ENCODE measurements around the gene NOLC1.
A peak's percentile ranks its signal among the peaks of the same experiment; 100 is the strongest.
"Not testable (repeated sequence)": the region's sequence is repeated elsewhere in the genome, so short reads cannot be mapped to it uniquely, and the experiment has no call there.

The NOLC1 gene

GRCh38 chr10:102175415-102175814, 23.2 kb downstream of the NOLC1 start:
- no peak overlapping the region for H3K4me3 ChIP-seq (ENCODE audit: low read depth, low read length)
- TF ChIP-seq CTCF (conservative IDR thresholded peaks at IDR 0.05; ENCODE audit: low read depth, low read length): no peak
- DNase-seq (ENCODE audit: low read depth): peak; percentile 59

DNA sequence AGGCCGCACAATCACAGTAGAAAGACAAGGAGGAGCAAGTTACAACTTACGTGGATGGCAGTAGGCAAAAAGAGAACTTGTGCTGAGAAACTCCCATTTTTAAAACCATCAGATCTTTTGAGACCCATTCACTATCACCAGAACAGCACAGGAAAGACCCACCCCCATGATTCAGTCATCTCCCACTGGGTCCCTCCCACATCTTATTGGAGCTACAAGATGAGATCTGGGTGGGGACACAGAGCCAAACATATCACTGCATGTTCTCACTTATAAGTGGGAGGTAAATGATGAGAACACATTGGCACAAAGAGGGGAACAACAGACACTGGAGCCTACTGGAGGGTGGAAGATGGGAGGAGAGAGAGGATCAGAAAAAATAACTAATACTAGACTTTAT, 32.4 kb downstream of the NOLC1 start:
- no peak overlapping the region for H3K4me3 ChIP-seq (ENCODE audit: low read depth, low read length)
- TF ChIP-seq CTCF (conservative IDR thresholded peaks at IDR 0.05; ENCODE audit: low read depth, low read length): no peak
- DNase-seq (ENCODE audit: low read depth): no peak

DNA sequence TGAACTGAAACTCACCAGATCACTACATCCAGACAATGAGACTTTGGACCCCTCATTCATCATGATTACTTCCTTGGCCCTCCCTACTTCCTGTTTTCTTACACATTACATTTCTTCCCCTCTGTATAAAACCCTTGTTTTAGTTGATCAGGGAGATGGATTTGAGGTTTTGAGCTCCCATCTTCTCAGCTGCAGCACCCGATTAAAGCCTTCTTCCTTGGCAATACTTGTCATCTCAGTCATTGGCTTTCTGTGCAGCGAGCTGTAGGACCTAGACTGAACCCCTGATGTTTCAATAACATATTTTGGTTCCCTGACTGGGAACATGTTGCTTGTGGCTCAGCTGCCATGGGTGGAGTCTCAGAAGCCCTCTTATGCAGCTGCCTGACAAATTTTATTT, 33.1 kb downstream of the NOLC1 start:
- no peak for DNase-seq (ENCODE audit: low read depth)
- no peak for TF ChIP-seq CTCF (conservative IDR thresholded peaks at IDR 0.05; ENCODE audit: low read depth, low read length)
- no peak overlapping the region for H3K4me3 ChIP-seq (ENCODE audit: low read depth, low read length)

GRCh38 chr10:102185811-102186527, 33.8 kb downstream of the NOLC1 start:
- no peak for TF ChIP-seq CTCF (conservative IDR thresholded peaks at IDR 0.05; ENCODE audit: low read depth, low read length)
- DNase-seq (ENCODE audit: low read depth): no peak
- H3K4me3 ChIP-seq (ENCODE audit: low read depth, low read length): no peak overlapping the region

- no peak for DNase-seq (ENCODE audit: low read depth)
- no peak for TF ChIP-seq CTCF (conservative IDR thresholded peaks at IDR 0.05; ENCODE audit: low read depth, low read length)
- no peak overlapping the region for H3K4me3 ChIP-seq (ENCODE audit: low read depth, low read length)
Measured at GRCh38 chr10:102188298-102188940, 36.2 kb downstream of the NOLC1 start.

DNA sequence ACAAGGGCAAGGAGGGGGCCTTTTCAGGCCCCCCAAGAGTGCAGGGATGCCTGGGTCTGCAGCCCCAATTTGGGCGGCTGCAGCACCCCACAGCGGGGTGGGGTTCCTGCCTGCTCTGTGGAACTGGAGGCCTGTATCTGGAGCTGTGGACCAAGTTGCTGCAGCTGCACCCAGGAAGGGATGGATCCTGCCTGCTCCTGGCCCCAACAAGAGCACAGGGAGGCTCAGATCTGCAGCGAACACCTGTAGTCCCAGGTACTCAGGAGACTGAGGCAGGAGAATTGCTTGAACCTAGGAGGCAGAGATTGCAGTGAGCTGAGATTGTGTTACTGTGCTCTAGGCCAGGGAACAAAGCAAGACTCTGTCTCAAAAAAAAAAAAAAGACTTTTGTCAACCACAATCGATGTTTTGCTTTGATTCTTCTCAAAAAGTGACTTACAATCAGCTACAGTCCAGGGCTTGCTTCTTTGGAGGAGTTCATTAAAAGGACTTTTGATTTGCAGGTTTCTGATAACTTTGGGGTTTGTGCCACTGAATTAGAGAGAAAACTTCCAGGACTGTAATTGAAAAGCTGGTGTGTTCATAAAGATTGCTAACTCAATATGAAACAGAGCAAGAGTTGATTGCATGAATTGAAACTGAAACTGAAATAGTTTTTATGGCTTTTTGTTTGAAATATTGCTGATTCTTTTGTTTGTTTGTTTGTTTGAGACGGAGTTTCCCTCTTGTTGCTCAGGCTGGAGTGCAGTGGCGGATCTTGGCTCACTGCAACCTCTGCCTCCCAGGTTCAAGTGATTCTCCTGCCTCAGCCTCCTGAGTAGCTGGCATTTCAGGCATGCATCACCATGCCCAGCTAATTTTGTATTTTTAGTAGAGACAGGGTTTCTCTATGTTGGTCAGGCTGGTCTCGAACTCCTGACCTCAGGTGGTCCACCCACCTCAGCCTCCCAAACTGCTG, 37.0 kb downstream of the NOLC1 start:
- DNase-seq (ENCODE audit: low read depth); H3K4me3 ChIP-seq (ENCODE audit: low read depth, low read length): not testable (repeated sequence)

- TF ChIP-seq CTCF (conservative IDR thresholded peaks at IDR 0.05; ENCODE audit: low read depth, low read length): no peak
- H3K4me3 ChIP-seq (ENCODE audit: low read depth, low read length): no peak overlapping the region
- DNase-seq (ENCODE audit: low read depth): no peak
Measured at GRCh38 chr10:102191956-102192355, 39.8 kb downstream of the NOLC1 start.

Measured in choroid plexus epithelial cell (primary cell).